Body of pancreas (tissue), 4 donors: ENCODE measurements around the gene ANKRD55. TPM values are rescaled to one million over a fixed set of nuclear protein-coding genes. Genes with fewer than 3 reads are reported as not detected.

Experiments
- ATAC-seq: fragments of 150-250 bp; one replicate; pipeline ENCODE4 v1.9.1; 2016
- DNase-seq, 4 donors: peaks; one replicate each; pipeline ENCODE4 v3.0.0-alpha.2; 2019
- H3K27ac ChIP-seq, 4 donors: fragments of 200-600 bp; sonication (generic); 1 replicate in 3 of 4; 2 replicates in 1 of 4; pipeline versions ENCODE4 v1.5.1 to v1.6.1; 2016 to 2019; ENCODE audit warnings: mild to moderate bottlenecking in 1 of 4, mixed read lengths in 1 of 4, moderate library complexity in 1 of 4
- H3K27me3 ChIP-seq, 2 donors: fragments of 200-600 bp; sonication (generic); one replicate each; pipeline ENCODE4 v1.6.0; 2016; ENCODE audit warnings: mild to moderate bottlenecking in 1 of 2
- H3K36me3 ChIP-seq, 2 donors: fragments of 200-600 bp; sonication (generic); replicated peaks in 1 of 2; 2 replicates each; pipeline ENCODE4 v1.5.1; 2016; ENCODE audit warnings: low read depth in 2 of 2; ENCODE audit not compliant: insufficient read depth in 1 of 2
- H3K4me1 ChIP-seq: fragments of 200-600 bp; sonication (generic); one replicate; pipeline ENCODE4 v1.6.0; 2016
- H3K4me3 ChIP-seq, 2 donors: fragments of 200-600 bp; sonication (generic); 1 replicate in 1 of 2; 2 replicates in 1 of 2; pipeline ENCODE4 v1.5.1; 2016 to 2019
- H3K9me3 ChIP-seq, 3 donors: fragments of 200-600 bp; sonication (generic); 1 replicate in 2 of 3; 2 replicates in 1 of 3; pipeline ENCODE4 v1.5.1; 2016
- CTCF ChIP-seq, 7 experiments: fragments of 450-650 bp in 4 of 7; fragments of 200-600 bp in 3 of 7; sonication (generic) in 3 of 7; IDR thresholded peaks; one replicate each; pipeline ENCODE4 v1.5.1; 2016 to 2019; ENCODE audit warnings: antibody characterized with exemption in 7 of 7
- POLR2A ChIP-seq, 3 donors: fragments of 450-650 bp; IDR thresholded peaks; one replicate each; pipeline ENCODE4 v1.6.1; 2016; ENCODE audit warnings: antibody characterized with exemption in 3 of 3, mild to moderate bottlenecking in 2 of 3
- WGBS, 2 donors: methylation state at CpG; one replicate each; pipeline ENCODE4 v1.1.5; 2017; 5-methylcytosine and 5-hydroxymethylcytosine counted together
- intact Hi-C: fragments of 100-400 bp; cut with DNase I; formaldehyde crosslinking; loops from one replicate; pipeline ENCODE4 v1.15.1; 2023
- total RNA-seq, 2 donors: library from RNA; depleted of rRNA; stranded (reverse); fragments of >200 nt; gene quantifications; one replicate each; pipeline ENCODE4 v1.1.0, GENCODE V29; 2016

ANKRD55 gene
- total RNA-seq, 2 donors from 2014 or later, result not detected

- no peaks in the 10 kb centered on the region for H3K4me1 ChIP-seq
- no peaks in the 10 kb centered on the region for H3K36me3 ChIP-seq
- 89 to 94% methylated on average over 11 of the region's 11 CpGs for WGBS, 2 donors
- no peaks in the 10 kb centered on the region for H3K9me3 ChIP-seq
- DNase-seq (no peak), ATAC-seq (no peak)
- intact Hi-C loops, result no loop called here
- no peaks in the 10 kb centered on the region for H3K27me3 ChIP-seq
- H3K27ac ChIP-seq, result no peak overlapping the region
- TF ChIP-seq CTCF (IDR thresholded peaks at IDR 0.05), result no peak
- TF ChIP-seq POLR2A (IDR thresholded peaks at IDR 0.05), result no peak
- no peak overlapping the region for H3K4me3 ChIP-seq
These were observed 120.5 kb downstream of the ANKRD55 start for GRCh38 chr5:56112526-56113121.

- WGBS, 2 donors, result 90% methylated on average over 9 of the region's 9 CpGs
- no peak for DNase-seq
- no peaks in the 10 kb centered on the region for H3K27me3 ChIP-seq
- no peak for ATAC-seq
- H3K36me3 ChIP-seq, result no peaks in the 10 kb centered on the region
- no peaks in the 10 kb centered on the region for H3K9me3 ChIP-seq
- no peak overlapping the region for H3K4me3 ChIP-seq
- intact Hi-C loops, result no loop called here
- no peaks in the 10 kb centered on the region for H3K4me1 ChIP-seq
- no peak overlapping the region for H3K27ac ChIP-seq
- TF ChIP-seq POLR2A (IDR thresholded peaks at IDR 0.05) (no peak), CTCF (IDR thresholded peaks at IDR 0.05) (no peak)
These were observed 121.7 kb downstream of the ANKRD55 start for GRCh38 chr5:56111404-56111781.

- no peaks in the 10 kb centered on the region for H3K36me3 ChIP-seq
- 83 to 90% methylated on average over 6 of the region's 6 CpGs for WGBS, 2 donors
- TF ChIP-seq POLR2A (IDR thresholded peaks at IDR 0.05) (no peak), CTCF (IDR thresholded peaks at IDR 0.05) (no peak)
- DNase-seq, result no peak
- intact Hi-C loops, result no loop called here
- no peak overlapping the region for H3K4me3 ChIP-seq
- no peaks in the 10 kb centered on the region for H3K27me3 ChIP-seq
- no peak overlapping the region for H3K27ac ChIP-seq
- no peak for ATAC-seq
- no peaks in the 10 kb centered on the region for H3K4me1 ChIP-seq
- H3K9me3 ChIP-seq, result no peaks in the 10 kb centered on the region
These were observed 122.3 kb downstream of the ANKRD55 start for GRCh38 chr5:56110646-56111403.

- 74 to 93% methylated on average over 3 of the region's 3 CpGs for WGBS, 2 donors
- TF ChIP-seq POLR2A (IDR thresholded peaks at IDR 0.05) (no peak), CTCF (IDR thresholded peaks at IDR 0.05) (no peak)
- no peak for DNase-seq
- intact Hi-C loops, result no loop called here
- no peaks in the 10 kb centered on the region for H3K9me3 ChIP-seq
- no peaks in the 10 kb centered on the region for H3K4me1 ChIP-seq
- H3K36me3 ChIP-seq, result no peaks in the 10 kb centered on the region
- no peak overlapping the region for H3K4me3 ChIP-seq
- no peak for ATAC-seq
- H3K27ac ChIP-seq, result no peak overlapping the region
- H3K27me3 ChIP-seq, result no peaks in the 10 kb centered on the region
These were observed 124.9 kb downstream of the ANKRD55 start for GRCh38 chr5:56108246-56108645.

GRCh38 chr5:56106837-56107236 is 126.3 kb downstream of the ANKRD55 start:
- intact Hi-C loops, result no loop called here
- Histone ChIP-seq H3K4me3 (no peak overlapping the region), H3K27ac (no peak overlapping the region), H3K4me1 (no peaks in the 10 kb centered on the region), H3K36me3 (no peaks in the 10 kb centered on the region), H3K9me3 (no peaks in the 10 kb centered on the region), H3K27me3 (no peaks in the 10 kb centered on the region)
- TF ChIP-seq CTCF (IDR thresholded peaks at IDR 0.05) (no peak), POLR2A (IDR thresholded peaks at IDR 0.05) (no peak)
- ATAC-seq (no peak), DNase-seq (no peak)
